CD14-positive monocyte (primary cell): ENCODE data around the gene RBFOX2. TPM values are rescaled to one million over a fixed set of nuclear protein-coding genes. Genes with fewer than 3 reads are reported as not detected.

Experiments used
- DNase-seq, 3 donors: peaks; one replicate each; pipeline ENCODE4 v3.0.0-alpha.2; 2011 to 2022
- H2AFZ ChIP-seq: 2 replicates; pipeline ENCODE4 v1.6.0; 2012; ENCODE audit warnings: mild to moderate bottlenecking, low read depth, low read length, inconsistent platforms; ENCODE audit not compliant: insufficient read depth, poor library complexity, severe bottlenecking
- H3K27ac ChIP-seq, 2 donors: 1 replicate in 1 of 2; 2 replicates in 1 of 2; pipeline ENCODE4 v1.5.1; 2012 to 2013; ENCODE audit warnings: low read length in 2 of 2, control low read depth in 1 of 2, inconsistent platforms in 1 of 2, low read depth in 1 of 2, mild to moderate bottlenecking in 1 of 2
- H3K27me3 ChIP-seq, 2 donors: one replicate each; pipeline versions ENCODE4 v1.6.0 to v1.6.1; 2011 to 2013; ENCODE audit warnings: low read length in 2 of 2; ENCODE audit not compliant: control insufficient read depth in 2 of 2, insufficient read depth in 2 of 2
- H3K36me3 ChIP-seq, 2 donors: replicated peaks in 1 of 2; 1 replicate in 1 of 2; 2 replicates in 1 of 2; pipeline versions ENCODE4 v1.5.1 to v1.6.1; 2012 to 2013; ENCODE audit warnings: low read length in 2 of 2, control low read depth in 1 of 2, inconsistent platforms in 1 of 2, mild to moderate bottlenecking in 1 of 2; ENCODE audit not compliant: insufficient read depth in 2 of 2, control insufficient read depth in 1 of 2
- H3K4me1 ChIP-seq, 2 donors: 1 replicate in 1 of 2; 2 replicates in 1 of 2; pipeline versions ENCODE4 v1.5.1 to v1.6.1; 2012 to 2013; ENCODE audit warnings: low read length in 2 of 2, control low read depth in 1 of 2, inconsistent platforms in 1 of 2, mild to moderate bottlenecking in 1 of 2, moderate library complexity in 1 of 2; ENCODE audit not compliant: insufficient read depth in 2 of 2, control insufficient read depth in 1 of 2
- H3K4me2 ChIP-seq: replicated peaks from 2 replicates; pipeline ENCODE3; 2012; ENCODE audit warnings: low read length, moderate library complexity, mild to moderate bottlenecking; ENCODE audit not compliant: poor library complexity, severe bottlenecking; ENCODE audit errors: extremely low read depth
- H3K4me3 ChIP-seq, 3 experiments: fragments of 200-600 bp in 1 of 3; sonication (generic) in 1 of 3; replicated peaks in 1 of 3; 1 replicate in 2 of 3; 2 replicates in 1 of 3; pipeline ENCODE4 v1.5.1; 2011 to 2013; ENCODE audit warnings: low read length in 3 of 3, mild to moderate bottlenecking in 3 of 3, control low read depth in 2 of 3, low read depth in 2 of 3, inconsistent platforms in 1 of 3, moderate library complexity in 1 of 3
- H3K79me2 ChIP-seq: 2 replicates; pipeline ENCODE4 v1.6.0; 2012; ENCODE audit warnings: mild to moderate bottlenecking, control low read depth, inconsistent platforms, low read length, moderate library complexity; ENCODE audit not compliant: insufficient read depth
- H3K9ac ChIP-seq: 2 replicates; pipeline ENCODE4 v1.6.0; 2017; ENCODE audit warnings: low read length, mild to moderate bottlenecking; ENCODE audit not compliant: insufficient read depth, poor library complexity, severe bottlenecking
- H3K9me3 ChIP-seq, 2 donors: replicated peaks in 1 of 2; 1 replicate in 1 of 2; 2 replicates in 1 of 2; pipeline versions ENCODE4 v1.5.1 to v1.6.1; 2012 to 2013; ENCODE audit warnings: low read length in 2 of 2, control low read depth in 1 of 2; ENCODE audit not compliant: control insufficient read depth in 1 of 2, insufficient read depth in 1 of 2
- H4K20me1 ChIP-seq: 2 replicates; pipeline ENCODE4 v1.6.0; 2012; ENCODE audit warnings: mild to moderate bottlenecking, low read length, control low read depth, moderate library complexity; ENCODE audit not compliant: insufficient read depth
- H3K27ac Mint-ChIP-seq, 7 donors: one replicate each; pipeline ENCODE4 v1.8.0; 2020; ENCODE audit warnings: mild to moderate bottlenecking in 7 of 7, mixed read lengths in 7 of 7, moderate library complexity in 6 of 7, inconsistent platforms in 2 of 7
- H3K27me3 Mint-ChIP-seq, 3 donors: one replicate each; pipeline ENCODE4 v1.8.0; 2021 to 2022; ENCODE audit warnings: low read depth in 3 of 3, mild to moderate bottlenecking in 3 of 3, mixed read lengths in 3 of 3, moderate library complexity in 3 of 3, inconsistent platforms in 1 of 3
- H3K36me3 Mint-ChIP-seq, 2 donors: one replicate each; pipeline ENCODE4 v1.8.0; 2020; ENCODE audit warnings: mixed read lengths in 2 of 2, inconsistent platforms in 1 of 2, mild to moderate bottlenecking in 1 of 2
- H3K4me1 Mint-ChIP-seq: one replicate; pipeline ENCODE4 v1.8.0; 2020; ENCODE audit warnings: mild to moderate bottlenecking, mixed read lengths
- H3K4me3 Mint-ChIP-seq, 2 donors: one replicate each; pipeline ENCODE4 v1.8.0; 2020; ENCODE audit warnings: mild to moderate bottlenecking in 2 of 2, mixed read lengths in 2 of 2, moderate library complexity in 1 of 2
- H3K9me3 Mint-ChIP-seq, 7 donors: one replicate each; pipeline ENCODE4 v1.8.0; 2020 to 2022; ENCODE audit warnings: mixed read lengths in 7 of 7, mild to moderate bottlenecking in 6 of 7, moderate library complexity in 6 of 7, inconsistent platforms in 2 of 7
- CTCF ChIP-seq: fragments of 200-600 bp; IDR thresholded peaks from one replicate; pipeline ENCODE4 v1.8.0; 2022; ENCODE audit warnings: antibody characterized with exemption, mild to moderate bottlenecking
- WGBS: methylation state at CpG from one replicate; pipeline ENCODE4 v1.1.5; 2013; ENCODE audit warnings: missing lambda C conversion rate; ENCODE audit not compliant: insufficient coverage; 5-methylcytosine and 5-hydroxymethylcytosine counted together
- intact Hi-C, 2 donors: fragments of 100-400 bp; cut with micrococcal nuclease; formaldehyde crosslinking; loops; one replicate each; pipeline versions ENCODE4 v1.15.0 to v1.15.1; 2023
- polyA plus RNA-seq, 3 donors: library from polyadenylated mRNA; depleted of rRNA in 1 of 3; unstranded in 2 of 3; stranded (reverse) in 1 of 3; fragments of 300-500 nt in 2 of 3; fragments of >200 nt in 1 of 3; fragmentation: Illumina TruSeq in 2 of 3; gene quantifications; 1 replicate in 2 of 3; 2 replicates in 1 of 3; pipeline ENCODE4 v1.2.3, GENCODE V29; 2012 to 2021

The RBFOX2 gene
- polyA plus RNA-seq, 3 donors = not detected

GRCh38 chr22:36010882-36011281 is 17.7 kb downstream of the RBFOX2 start:
- no peaks in the 10 kb centered on the region for H3K79me2 ChIP-seq
- H3K9me3 Mint-ChIP-seq = peaks cover 0 to 2% (median 0%) of the 10 kb centered on the region in 7 donors

GRCh38 chr22:36010090-36010489 is 18.5 kb downstream of the RBFOX2 start:
- no peaks in the 10 kb centered on the region for H3K4me1 Mint-ChIP-seq
- H3K27ac ChIP-seq = no peak overlapping the region
- H2AFZ ChIP-seq = no peak overlapping the region
- WGBS = 99% methylated on average over 10 of the region's 10 CpGs
- no peaks in the 10 kb centered on the region for H3K9me3 ChIP-seq
- H3K4me3 ChIP-seq = no peak overlapping the region
- no peak overlapping the region for H3K27ac Mint-ChIP-seq
- H3K9me3 Mint-ChIP-seq = peaks cover 0 to 2% (median 0%) of the 10 kb centered on the region in 7 donors
- no peak for DNase-seq
- no peaks in the 10 kb centered on the region for H3K79me2 ChIP-seq
- H3K36me3 Mint-ChIP-seq = no peaks in the 10 kb centered on the region
- no peak overlapping the region for H3K4me3 Mint-ChIP-seq
- no peak overlapping the region for H3K9ac ChIP-seq
- H3K27me3 Mint-ChIP-seq = peaks cover 0 to 7% (median 2%) of the 10 kb centered on the region in 3 donors
- H4K20me1 ChIP-seq = no peaks in the 10 kb centered on the region
- H3K27me3 ChIP-seq = no peaks in the 10 kb centered on the region
- intact Hi-C loops = no loop called here
- H3K36me3 ChIP-seq = no peaks in the 10 kb centered on the region
- H3K4me1 ChIP-seq = no peaks in the 10 kb centered on the region
- no peak for TF ChIP-seq CTCF
- no peak overlapping the region for H3K4me2 ChIP-seq

More at GRCh38 chr22:36010882-36011281, 17.7 kb downstream of the RBFOX2 start:
- H3K9me3 ChIP-seq = no peaks in the 10 kb centered on the region
- no peak overlapping the region for H3K4me3 ChIP-seq
- H3K4me2 ChIP-seq = no peak overlapping the region
- DNase-seq = no peak
- H2AFZ ChIP-seq = no peak overlapping the region
- no peak overlapping the region for H3K9ac ChIP-seq
- Mint-ChIP-seq H3K4me3 (no peak overlapping the region), H3K4me1 (no peaks in the 10 kb centered on the region), H3K27ac (no peak overlapping the region), H3K27me3 (peaks cover 0 to 7% (median 2%) of the 10 kb centered on the region in 3 donors), H3K36me3 (no peaks in the 10 kb centered on the region)
- H3K36me3 ChIP-seq = no peaks in the 10 kb centered on the region
- WGBS = 90% methylated on average over 2 of the region's 2 CpGs
- H3K4me1 ChIP-seq = no peaks in the 10 kb centered on the region
- TF ChIP-seq CTCF = no peak
- H4K20me1 ChIP-seq = no peaks in the 10 kb centered on the region
- no peaks in the 10 kb centered on the region for H3K27me3 ChIP-seq
- intact Hi-C loops = no loop called here
- no peak overlapping the region for H3K27ac ChIP-seq
